HG02943 (cell line): ENCODE measurements around the gene TMPRSS3.

Experiments used
- ATAC-seq: cut with Tn5 transposase; IDR thresholded peaks from one replicate; pipeline ENCODE4 v1.9.1; 2021; ENCODE audit warnings: mild to moderate bottlenecking, low read depth, moderate library complexity; ENCODE audit not compliant: unreplicated experiment

The TMPRSS3 gene

GRCh38 chr21:42374864-42375499, 20.9 kb downstream of the TMPRSS3 start:
- ATAC-seq = no peak

DNA sequence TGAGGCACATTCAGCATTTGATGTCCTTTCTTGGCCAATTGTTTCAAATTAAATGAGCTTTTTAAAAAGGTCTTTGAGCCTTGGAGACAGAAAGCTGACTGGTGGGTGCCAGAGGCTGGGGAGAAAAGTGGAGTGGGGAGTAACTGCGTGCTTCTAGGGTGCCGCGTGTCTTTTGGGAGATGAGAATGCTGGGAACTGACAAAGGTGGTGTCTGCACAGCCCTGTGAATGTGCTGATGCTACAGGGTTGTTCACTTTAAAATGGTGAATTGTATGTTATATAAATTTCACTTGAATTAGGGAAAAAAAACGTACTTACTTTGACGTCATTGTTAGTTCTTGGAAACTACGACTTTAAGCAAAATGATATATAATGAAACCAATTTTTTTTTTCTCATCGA, 21.4 kb downstream of the TMPRSS3 start:
- no peak for ATAC-seq

DNA sequence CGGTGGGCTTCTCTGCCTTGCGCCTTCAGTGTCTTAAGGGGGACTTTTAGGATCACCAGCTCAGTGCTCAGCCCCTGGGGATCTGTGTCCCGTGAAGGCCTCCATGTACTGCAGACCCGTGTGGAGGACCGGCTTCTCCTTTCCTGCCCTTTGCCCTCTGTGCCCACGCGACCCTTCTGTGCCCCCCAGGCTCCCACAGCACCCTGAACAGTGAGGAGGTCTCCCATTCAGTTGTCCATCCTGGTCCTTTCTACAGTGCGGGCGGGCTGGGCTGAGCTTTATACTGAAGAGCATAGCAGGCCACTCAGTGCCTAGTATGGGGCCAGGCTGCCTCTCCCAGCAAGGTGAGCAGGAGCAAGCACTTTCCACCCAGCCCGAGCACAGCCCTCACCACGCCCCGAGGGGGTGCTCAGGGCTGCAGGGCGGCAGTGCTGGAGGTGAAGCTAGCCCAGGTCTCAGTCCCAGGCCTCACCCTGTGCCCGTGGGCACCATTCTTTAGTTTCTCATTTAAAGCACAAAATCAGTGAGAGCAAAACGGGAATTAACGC, 21.9 kb downstream of the TMPRSS3 start:
- no peak for ATAC-seq

DNA sequence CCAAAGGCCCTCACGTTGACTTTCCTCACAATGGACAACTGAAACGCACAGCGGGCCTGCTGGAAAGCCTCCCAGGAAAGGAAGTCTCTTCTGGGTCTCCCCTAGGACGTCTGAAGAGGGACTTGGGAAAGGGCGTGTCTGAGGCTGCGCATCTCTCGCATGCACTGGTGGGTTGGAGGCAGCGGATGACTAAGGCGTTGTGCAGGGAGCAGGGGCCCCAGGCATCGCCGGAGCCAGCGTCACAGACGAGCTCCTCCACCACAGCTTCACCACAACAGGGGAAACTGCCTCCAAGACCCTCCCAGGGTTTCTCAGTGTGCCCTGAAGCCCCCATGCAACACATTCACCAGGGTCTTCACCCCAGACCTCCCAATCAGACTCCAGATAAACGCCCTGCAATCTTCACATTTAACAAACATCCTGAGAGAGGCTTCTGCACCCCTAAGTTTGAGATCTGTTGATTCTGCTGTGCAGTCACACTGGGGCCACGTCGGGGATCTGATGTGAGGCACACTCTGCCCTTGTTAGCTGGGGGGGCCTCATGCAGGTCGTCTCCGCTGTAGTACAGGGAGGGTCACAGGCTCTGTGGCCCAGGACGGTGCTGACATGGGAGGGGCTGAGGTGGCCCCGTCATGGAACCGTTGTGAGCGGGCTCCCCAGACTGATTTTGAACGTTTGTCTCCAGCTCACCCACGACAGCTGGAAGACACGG, 22.5 kb downstream of the TMPRSS3 start:
- no peak for ATAC-seq

GRCh38 chr21:42370894-42371654, 24.8 kb downstream of the TMPRSS3 start:
- ATAC-seq = no peak

- no peak for ATAC-seq
Observed at GRCh38 chr21:42369821-42370220, 26.0 kb downstream of the TMPRSS3 start.

GRCh38 chr21:42367367-42368165, 28.3 kb downstream of the TMPRSS3 start:
- no peak for ATAC-seq

- no peak for ATAC-seq
Observed at GRCh38 chr21:42366292-42367010, 29.4 kb downstream of the TMPRSS3 start, which contains the start of gene TFF1. Gene TFF1, minus strand, starts transcription at chr21:42366535. Its CDS starts 40 bp downstream, at chr21:42366495.

- no peak for ATAC-seq
Observed at GRCh38 chr21:42365770-42366169, 30.1 kb downstream of the TMPRSS3 start.

- no peak for ATAC-seq
Observed at GRCh38 chr21:42364304-42364865, 31.5 kb downstream of the TMPRSS3 start.

DNA sequence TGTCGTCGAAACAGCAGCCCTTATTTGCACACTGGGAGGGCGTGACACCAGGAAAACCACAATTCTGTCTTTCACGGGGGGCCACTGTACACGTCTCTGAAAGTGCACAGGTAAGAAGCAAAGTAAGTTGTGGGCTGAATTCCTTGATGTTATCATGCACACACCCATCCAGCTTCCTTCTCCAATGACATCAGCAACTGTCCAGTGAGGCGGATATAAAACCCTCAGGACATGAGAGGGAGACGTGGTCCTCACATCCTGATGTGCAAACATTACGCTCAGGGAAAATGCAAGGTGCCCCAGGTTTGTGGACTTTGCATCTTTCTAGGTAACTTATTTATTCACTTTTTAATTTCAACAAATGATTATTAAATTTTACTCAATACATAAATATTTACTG, 32.5 kb downstream of the TMPRSS3 start:
- no peak for ATAC-seq

DNA sequence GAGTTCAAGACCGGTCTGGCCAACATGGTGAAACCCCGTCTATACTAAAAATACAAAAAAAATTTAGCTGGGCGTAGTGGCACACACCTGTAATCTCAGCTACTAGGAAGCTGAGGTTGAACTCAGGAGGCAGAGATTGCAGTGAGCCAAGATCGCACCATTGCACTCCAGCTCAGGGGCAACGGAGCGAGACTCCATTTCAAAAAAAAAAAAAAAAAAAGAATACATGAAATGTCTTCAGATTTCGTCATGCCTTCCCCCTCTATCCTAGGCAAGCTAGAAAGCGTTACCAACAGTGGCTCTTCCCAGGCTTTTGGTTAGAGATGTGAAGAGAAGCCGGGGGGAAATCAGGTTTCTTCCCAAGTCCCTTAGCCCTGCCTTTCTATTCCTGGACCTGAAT, 33.2 kb downstream of the TMPRSS3 start:
- no peak for ATAC-seq

- no peak for ATAC-seq
Observed at GRCh38 chr21:42362198-42362597, 33.7 kb downstream of the TMPRSS3 start.

- no peak for ATAC-seq
Observed at GRCh38 chr21:42361286-42361685, 34.6 kb downstream of the TMPRSS3 start.

GRCh38 chr21:42360317-42360716, 35.5 kb downstream of the TMPRSS3 start:
- ATAC-seq = no peak

GRCh38 chr21:42358937-42359336, 36.9 kb downstream of the TMPRSS3 start:
- no peak for ATAC-seq

- ATAC-seq = no peak
Observed at GRCh38 chr21:42358261-42358660, 37.6 kb downstream of the TMPRSS3 start.

DNA sequence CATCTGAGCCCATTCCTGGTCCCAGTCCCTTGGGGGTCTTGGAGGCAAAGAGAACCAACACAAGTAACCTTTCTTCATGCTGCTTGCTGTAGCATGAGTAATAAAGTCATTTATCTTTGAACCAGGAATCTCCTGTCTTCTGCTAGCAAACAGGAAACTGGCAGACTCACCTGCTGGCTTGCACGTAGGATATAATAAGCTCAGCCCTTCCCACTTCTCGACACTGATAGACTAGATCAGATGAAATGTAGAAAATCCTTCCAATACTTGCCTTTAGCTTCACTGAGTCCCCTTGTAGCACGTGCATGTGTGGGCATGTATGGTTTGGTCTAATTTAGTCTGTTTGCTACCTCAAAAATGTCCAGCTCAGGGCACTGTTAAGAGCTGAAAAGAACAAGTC, 38.5 kb downstream of the TMPRSS3 start:
- no peak for ATAC-seq

DNA sequence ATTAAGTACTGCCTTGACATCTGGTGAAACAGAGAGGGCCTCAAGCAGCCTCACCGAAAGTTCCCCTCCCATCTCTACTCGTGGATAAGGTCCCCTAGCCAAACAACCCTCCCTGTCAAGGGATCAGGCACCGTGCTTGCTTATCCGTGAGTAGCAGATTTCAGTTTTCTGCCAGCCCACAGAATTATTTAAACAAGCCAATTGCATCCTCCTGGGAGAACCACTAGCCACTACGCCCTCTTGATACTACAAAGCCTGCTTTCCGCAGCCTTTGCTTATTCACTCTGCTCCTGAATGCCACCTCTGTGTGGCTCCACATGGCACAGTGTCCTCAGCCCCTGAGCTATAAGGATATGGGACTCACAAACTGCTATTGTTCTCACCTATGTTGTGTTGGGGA, 39.2 kb downstream of the TMPRSS3 start:
- ATAC-seq = no peak
